Fibroblast of pulmonary artery (primary cell): ENCODE measurements around the gene WSCD2.
A peak's percentile ranks its signal among the peaks of the same experiment; 100 is the strongest.

Experiments used
- DNase-seq: peaks from one replicate; pipeline ENCODE4 v3.0.0-alpha.2; 2010; ENCODE audit warnings: low read depth
- H3K4me3 ChIP-seq: replicated peaks from 2 replicates; pipeline ENCODE4 v1.5.1; 2011; ENCODE audit warnings: low read depth, mild to moderate bottlenecking, control low read depth, low read length, moderate library complexity
- TF ChIP-seq, protein P1 (sequence below): IDR thresholded peaks from 2 replicates; pipeline ENCODE4 v1.5.1; 2011; ENCODE audit warnings: mild to moderate bottlenecking, control low read depth, low read length, inconsistent platforms; ENCODE audit errors: missing control alignments

The WSCD2 gene

DNA sequence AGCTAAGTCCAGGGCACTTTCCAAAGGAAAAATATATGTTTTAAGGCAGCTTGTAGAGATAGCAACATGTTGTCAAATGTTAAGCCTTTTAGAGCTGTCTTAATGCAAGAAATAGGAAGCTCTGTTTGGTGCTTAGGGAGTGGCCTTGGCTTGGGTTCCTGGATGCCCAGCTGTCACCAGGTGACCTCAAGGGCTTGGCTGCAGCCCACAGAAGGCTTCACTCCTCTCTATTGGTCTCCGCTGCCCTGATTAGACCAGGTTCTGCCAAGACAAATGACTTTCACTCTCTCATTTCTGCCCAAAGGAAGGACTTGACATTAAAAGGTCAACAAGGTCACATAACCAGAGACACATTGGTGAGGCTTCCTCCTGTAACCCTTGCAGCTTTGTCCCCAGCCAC lies 76.8 kb downstream of the WSCD2 start:
- TF ChIP-seq, protein P1, sequence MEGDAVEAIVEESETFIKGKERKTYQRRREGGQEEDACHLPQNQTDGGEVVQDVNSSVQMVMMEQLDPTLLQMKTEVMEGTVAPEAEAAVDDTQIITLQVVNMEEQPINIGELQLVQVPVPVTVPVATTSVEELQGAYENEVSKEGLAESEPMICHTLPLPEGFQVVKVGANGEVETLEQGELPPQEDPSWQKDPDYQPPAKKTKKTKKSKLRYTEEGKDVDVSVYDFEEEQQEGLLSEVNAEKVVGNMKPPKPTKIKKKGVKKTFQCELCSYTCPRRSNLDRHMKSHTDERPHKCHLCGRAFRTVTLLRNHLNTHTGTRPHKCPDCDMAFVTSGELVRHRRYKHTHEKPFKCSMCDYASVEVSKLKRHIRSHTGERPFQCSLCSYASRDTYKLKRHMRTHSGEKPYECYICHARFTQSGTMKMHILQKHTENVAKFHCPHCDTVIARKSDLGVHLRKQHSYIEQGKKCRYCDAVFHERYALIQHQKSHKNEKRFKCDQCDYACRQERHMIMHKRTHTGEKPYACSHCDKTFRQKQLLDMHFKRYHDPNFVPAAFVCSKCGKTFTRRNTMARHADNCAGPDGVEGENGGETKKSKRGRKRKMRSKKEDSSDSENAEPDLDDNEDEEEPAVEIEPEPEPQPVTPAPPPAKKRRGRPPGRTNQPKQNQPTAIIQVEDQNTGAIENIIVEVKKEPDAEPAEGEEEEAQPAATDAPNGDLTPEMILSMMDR: no peak
- H3K4me3 ChIP-seq: no peak overlapping the region
- DNase-seq: no peak

DNA sequence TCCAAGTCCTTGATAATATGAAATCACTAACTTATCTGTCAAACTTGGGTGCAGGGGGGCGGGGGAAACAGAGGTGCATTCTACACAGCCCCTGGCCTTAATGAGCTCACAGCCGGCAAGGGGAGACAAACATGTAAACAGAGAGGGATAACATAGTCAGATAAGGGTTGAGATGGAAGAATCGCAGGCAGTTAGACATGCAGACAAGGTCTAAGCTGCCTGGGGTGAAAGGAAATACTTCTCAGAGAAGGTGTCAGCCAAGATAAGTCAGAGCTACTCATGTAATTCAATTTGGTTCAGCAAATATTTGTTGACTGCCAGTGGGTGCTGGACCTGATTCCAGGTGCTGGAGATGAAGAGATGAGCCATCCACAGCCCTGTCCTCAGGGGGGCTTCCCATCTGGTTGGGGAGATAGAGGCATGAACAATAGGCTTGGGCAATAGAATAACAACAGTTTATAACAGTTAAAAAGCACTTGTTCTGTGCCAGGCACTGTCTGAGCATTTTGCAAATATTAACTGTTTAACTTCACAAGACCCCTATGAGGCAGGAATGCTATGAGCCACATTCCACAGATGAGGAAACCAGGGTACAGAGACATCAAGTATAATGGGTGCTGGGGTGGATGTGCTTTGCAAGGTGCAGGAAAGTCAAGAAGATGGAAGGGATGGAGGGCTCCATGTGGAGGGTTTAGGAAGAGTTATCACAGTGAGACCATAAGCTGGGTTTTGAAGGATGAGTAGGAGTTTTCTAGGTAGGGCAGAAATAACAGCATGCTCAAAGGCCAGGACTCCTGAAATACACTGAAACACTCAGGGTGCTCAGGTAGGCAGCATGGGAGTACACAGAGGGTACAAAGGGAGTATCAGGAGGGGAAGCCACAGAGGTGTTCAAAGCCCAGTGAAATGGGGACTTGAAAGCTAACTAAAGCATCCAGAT lies 79.0 kb downstream of the WSCD2 start:
- no peak for DNase-seq
- TF ChIP-seq, protein P1: no peak
- no peak overlapping the region for H3K4me3 ChIP-seq

DNA sequence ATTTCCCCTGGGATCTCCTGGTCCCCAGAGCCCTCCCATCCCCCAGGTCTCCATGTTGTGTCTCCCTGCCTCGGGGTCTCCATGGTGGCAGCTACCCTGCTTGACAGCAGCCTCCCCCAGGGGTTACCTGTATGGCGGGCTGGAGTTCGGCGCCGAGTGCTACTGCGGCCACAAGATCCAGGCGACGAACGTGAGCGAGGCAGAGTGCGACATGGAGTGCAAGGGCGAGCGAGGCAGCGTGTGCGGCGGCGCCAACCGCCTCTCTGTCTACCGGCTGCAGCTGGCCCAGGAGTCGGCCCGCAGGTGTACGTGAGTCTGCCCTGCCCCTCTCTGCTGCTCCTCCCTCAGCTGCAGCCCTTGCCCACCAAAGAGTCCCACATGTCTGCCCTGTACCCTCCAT lies 80.9 kb downstream of the WSCD2 start:
- TF ChIP-seq, protein P1: no peak
- no peak overlapping the region for H3K4me3 ChIP-seq
- no peak for DNase-seq

DNA sequence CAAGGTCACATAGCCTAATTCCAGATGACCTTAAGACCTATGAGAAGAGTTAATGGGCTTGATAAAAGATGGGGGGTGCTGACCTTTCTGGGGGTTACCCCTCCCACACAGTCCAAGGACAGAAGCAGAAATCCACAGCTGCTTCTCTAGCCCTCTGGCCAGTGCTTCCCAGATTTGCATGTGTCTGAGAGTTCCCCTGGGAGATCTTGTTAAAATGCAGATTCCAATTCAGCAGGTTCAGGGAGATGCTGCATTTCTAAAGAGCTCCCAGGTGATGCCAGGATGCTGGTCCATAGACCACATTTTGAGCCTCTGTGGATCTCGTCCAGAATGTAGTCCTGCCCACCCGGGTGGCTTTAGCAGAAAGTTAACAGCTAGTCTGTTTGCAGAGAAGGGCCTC lies 82.1 kb downstream of the WSCD2 start:
- H3K4me3 ChIP-seq: no peak overlapping the region
- TF ChIP-seq, protein P1: no peak
- DNase-seq: no peak

DNA sequence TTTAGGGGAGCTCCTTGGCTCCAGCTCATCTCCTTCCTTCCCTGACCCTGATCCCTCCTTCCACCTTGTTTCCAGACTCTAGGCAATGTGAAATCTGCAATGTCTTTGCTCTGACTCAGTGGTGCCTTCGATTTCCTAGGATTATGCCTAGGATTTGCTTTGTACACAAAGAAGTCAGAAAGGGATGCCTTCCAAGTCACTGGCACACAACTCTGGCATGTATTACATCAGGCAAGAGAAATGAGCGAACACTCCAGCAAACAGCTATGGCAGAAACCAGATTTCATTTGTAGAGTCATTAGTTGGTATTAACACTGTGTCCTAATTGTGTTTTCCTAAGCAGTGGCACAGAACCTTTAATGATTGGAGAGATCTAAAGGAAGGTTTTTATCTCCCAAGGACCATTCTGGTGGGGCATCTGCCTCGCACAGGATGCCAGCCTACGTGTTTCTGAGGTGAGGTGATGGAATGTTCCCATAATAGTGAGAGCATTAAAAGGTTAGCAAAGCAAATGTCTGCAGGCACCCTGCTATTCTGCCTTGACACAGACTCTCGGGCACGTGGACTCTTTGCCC lies 84.9 kb downstream of the WSCD2 start:
- no peak for DNase-seq

DNA sequence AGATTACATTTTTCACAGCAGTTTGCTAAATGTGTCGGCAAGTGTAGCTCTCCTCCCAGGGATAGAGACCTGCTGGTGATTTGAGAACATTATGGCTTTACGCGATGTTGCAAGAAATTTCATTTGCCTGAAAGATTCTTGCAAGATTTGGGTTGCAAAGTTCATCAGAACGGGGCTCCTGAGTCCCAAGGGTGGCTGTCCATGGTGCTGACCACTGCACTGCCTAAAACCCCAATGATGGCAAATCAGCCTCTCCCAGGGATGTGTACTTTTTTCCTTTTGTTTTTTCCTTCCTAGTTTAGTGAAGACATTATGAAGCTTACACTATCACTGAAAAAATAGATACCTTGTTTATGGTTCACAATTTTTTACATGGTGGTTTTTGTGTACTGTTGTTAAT lies 85.4 kb downstream of the WSCD2 start:
- peak; percentile 26 for DNase-seq
- TF ChIP-seq, protein P1: no peak
- H3K4me3 ChIP-seq: no peak overlapping the region

More for the DNA sequence above, 84.9 kb downstream of the WSCD2 start:
- H3K4me3 ChIP-seq: no peak overlapping the region
- TF ChIP-seq, protein P1: no peak
